ENCODE data around the gene NMT2. TPM values are rescaled to one million over a fixed set of nuclear protein-coding genes. Genes with fewer than 3 reads are reported as not detected.
"Not testable (repeated sequence)": the region's sequence is repeated elsewhere in the genome, so short reads cannot be mapped to it uniquely, and the experiment has no call there.

NMT2 gene
- total RNA-seq: 10 to 100 TPM; 14.0 to 15.8 TPM
- long read RNA-seq, partial matches to known transcripts: 0 of 7 reads
- long read RNA-seq, other reads (novel, unspliced or antisense): 3 of 7 reads

GRCh38 chr10:15168291-15168785, at the start of gene NMT2:
Gene NMT2 (minus strand): TSS chr10:15168693. CDS start chr10:15168612, 81 bp downstream.
- DNase-seq: peak; percentile 88
- intact Hi-C loops (cut with DNase I): no loop called here

GRCh38 chr10:15216700-15217099, 48.2 kb upstream of the NMT2 start:
- DNase-seq (no peak), ATAC-seq (no peak)
- intact Hi-C loops (cut with DNase I): no loop called here

More at GRCh38 chr10:15168291-15168785, at the start of gene NMT2:
- peak; percentile 90 for ATAC-seq

- no peak for ATAC-seq
- intact Hi-C loops (cut with DNase I): loop anchor here in 1 of 2 donors (5.0 kb wide), 1 partner anchor 158 kb away; the partner anchor contains the start of gene FAM171A1
- DNase-seq: no peak
Measured at GRCh38 chr10:15214237-15214636, 45.7 kb upstream of the NMT2 start.

- ATAC-seq (no peak), DNase-seq (no peak)
- intact Hi-C loops (cut with DNase I): loop anchor here in 1 of 2 donors (5.0 kb wide), 1 partner anchor 159 kb away; the partner anchor contains the start of gene FAM171A1
Measured at GRCh38 chr10:15213461-15213861, 45.0 kb upstream of the NMT2 start.

- intact Hi-C loops (cut with DNase I): loop anchor here (2.0 to 5.0 kb wide), 2 partner anchors 159 to 161 kb away; partner anchors contain the start of gene FAM171A1 (in 2 of the 2)
- DNase-seq (no peak), ATAC-seq (peak in 1 of 2 donors; percentile 40)
Measured at GRCh38 chr10:15211464-15211979, 43.0 kb upstream of the NMT2 start.

GRCh38 chr10:15210521-15210920, 42.0 kb upstream of the NMT2 start:
- DNase-seq (no peak), ATAC-seq (no peak)
- intact Hi-C loops (cut with DNase I): loop anchor here (2.0 to 5.0 kb wide), 2 partner anchors 160 to 162 kb away; partner anchors contain the start of gene FAM171A1 (in 2 of the 2)

GRCh38 chr10:15209827-15210509, 41.5 kb upstream of the NMT2 start:
- intact Hi-C loops (cut with DNase I): loop anchor here (2.0 to 5.0 kb wide), 2 partner anchors 161 to 162 kb away; partner anchors contain the start of gene FAM171A1 (in 2 of the 2)
- ATAC-seq: peak; percentile 83 to 88
- peak; percentile 88 for DNase-seq

- DNase-seq (no peak), ATAC-seq (no peak)
- intact Hi-C loops (cut with DNase I): no loop called here
Measured at GRCh38 chr10:15208221-15208620, 39.7 kb upstream of the NMT2 start.

GRCh38 chr10:15207410-15207809, 38.9 kb upstream of the NMT2 start:
- DNase-seq; intact Hi-C loops (cut with DNase I); ATAC-seq: not testable (repeated sequence)

- intact Hi-C loops (cut with DNase I): no loop called here
- no peak for DNase-seq
- no peak for ATAC-seq
Measured at GRCh38 chr10:15202639-15203038, 34.1 kb upstream of the NMT2 start.

GRCh38 chr10:15202301-15202621, 33.8 kb upstream of the NMT2 start:
- DNase-seq; ATAC-seq; intact Hi-C loops (cut with DNase I): not testable (repeated sequence)

- ATAC-seq: peak in 1 of 2 donors; percentile 45
- DNase-seq: no peak
- intact Hi-C loops (cut with DNase I): no loop called here
Measured at GRCh38 chr10:15201589-15202300, 33.3 kb upstream of the NMT2 start.

GRCh38 chr10:15200626-15201025, 32.1 kb upstream of the NMT2 start:
- ATAC-seq: peak in 1 of 2 donors; percentile 57
- no peak for DNase-seq
- intact Hi-C loops (cut with DNase I): no loop called here

GRCh38 chr10:15197911-15198310, 29.4 kb upstream of the NMT2 start:
- DNase-seq (no peak), ATAC-seq (no peak)
- intact Hi-C loops (cut with DNase I): no loop called here

- DNase-seq (no peak), ATAC-seq (no peak)
- intact Hi-C loops (cut with DNase I): no loop called here
Measured at GRCh38 chr10:15197276-15197675, 28.8 kb upstream of the NMT2 start.

GRCh38 chr10:15196021-15196834, 27.7 kb upstream of the NMT2 start:
- intact Hi-C loops (cut with DNase I): no loop called here
- DNase-seq (peak; percentile 56), ATAC-seq (peak; percentile 74 to 81)

- no peak for DNase-seq
- intact Hi-C loops (cut with DNase I): no loop called here
- no peak for ATAC-seq
Measured at GRCh38 chr10:15189133-15189885, 20.8 kb upstream of the NMT2 start.

GRCh38 chr10:15188603-15189002, 20.1 kb upstream of the NMT2 start:
- DNase-seq (no peak), ATAC-seq (no peak)
- intact Hi-C loops (cut with DNase I): no loop called here

Measured in left cardiac atrium (tissue), 4 donors.